MM.1S (cell line): ENCODE measurements around the gene QRFPR.

Experiments used
- EZH2 ChIP-seq: fragments of 300-600 bp; sonication (generic); optimal IDR thresholded peaks from 2 replicates; pipeline ENCODE3; 2017; ENCODE audit warnings: low read depth, mild to moderate bottlenecking, antibody characterized with exemption, low read length, mixed read lengths
- EZH2phosphoT487 ChIP-seq: fragments of 300-600 bp; sonication (generic); IDR thresholded peaks from 2 replicates; pipeline ENCODE4 v1.6.1; 2018; ENCODE audit warnings: antibody characterized with exemption, low read length
- TF ChIP-seq, protein P1 (sequence below): fragments of 300-600 bp; sonication (generic); IDR thresholded peaks from 2 replicates; pipeline ENCODE4 v1.5.1; 2016; ENCODE audit warnings: antibody characterized with exemption, low read length, mixed read lengths

DNA sequence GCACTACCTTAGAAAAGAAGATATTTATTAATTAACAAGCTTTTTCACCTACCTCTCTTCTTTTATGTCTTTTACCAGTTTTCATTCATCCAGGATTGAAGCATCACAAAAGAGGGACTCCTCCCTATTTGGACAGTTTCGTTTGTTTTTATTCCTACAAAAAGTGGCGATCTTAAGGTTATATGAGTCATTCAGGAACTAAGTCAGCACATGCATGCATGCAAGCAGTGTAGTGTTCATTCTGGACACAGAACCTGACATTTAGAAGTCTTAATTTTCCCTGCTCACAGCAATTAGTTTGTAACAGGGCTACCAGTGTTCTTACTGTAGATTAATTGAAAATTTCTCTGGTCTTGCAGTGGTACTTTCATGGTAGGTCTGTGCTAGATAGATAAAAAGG is 47.9 kb upstream of the QRFPR start:
- TF ChIP-seq, protein P1, sequence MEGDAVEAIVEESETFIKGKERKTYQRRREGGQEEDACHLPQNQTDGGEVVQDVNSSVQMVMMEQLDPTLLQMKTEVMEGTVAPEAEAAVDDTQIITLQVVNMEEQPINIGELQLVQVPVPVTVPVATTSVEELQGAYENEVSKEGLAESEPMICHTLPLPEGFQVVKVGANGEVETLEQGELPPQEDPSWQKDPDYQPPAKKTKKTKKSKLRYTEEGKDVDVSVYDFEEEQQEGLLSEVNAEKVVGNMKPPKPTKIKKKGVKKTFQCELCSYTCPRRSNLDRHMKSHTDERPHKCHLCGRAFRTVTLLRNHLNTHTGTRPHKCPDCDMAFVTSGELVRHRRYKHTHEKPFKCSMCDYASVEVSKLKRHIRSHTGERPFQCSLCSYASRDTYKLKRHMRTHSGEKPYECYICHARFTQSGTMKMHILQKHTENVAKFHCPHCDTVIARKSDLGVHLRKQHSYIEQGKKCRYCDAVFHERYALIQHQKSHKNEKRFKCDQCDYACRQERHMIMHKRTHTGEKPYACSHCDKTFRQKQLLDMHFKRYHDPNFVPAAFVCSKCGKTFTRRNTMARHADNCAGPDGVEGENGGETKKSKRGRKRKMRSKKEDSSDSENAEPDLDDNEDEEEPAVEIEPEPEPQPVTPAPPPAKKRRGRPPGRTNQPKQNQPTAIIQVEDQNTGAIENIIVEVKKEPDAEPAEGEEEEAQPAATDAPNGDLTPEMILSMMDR = no peak
- no peak for TF ChIP-seq EZH2
- no peak for TF ChIP-seq EZH2phosphoT487
